H9 (cell line): ENCODE results near the gene CYTH3. TPM values are rescaled to one million over a fixed set of nuclear protein-coding genes. Genes with fewer than 3 reads are reported as not detected.

ENCODE experiments used
- DNase-seq: peaks from one replicate; pipeline ENCODE4 v3.0.0-alpha.2; 2017
- H2AFZ ChIP-seq: one replicate; pipeline ENCODE4 v1.6.1; 2013; ENCODE audit warnings: mild to moderate bottlenecking, low read length, control low read depth, moderate library complexity
- H2AK5ac ChIP-seq: 2 replicates; pipeline ENCODE4 v1.6.1; 2013; ENCODE audit warnings: low read length, control low read depth, mixed read lengths; ENCODE audit not compliant: insufficient read length
- H2BK120ac ChIP-seq: one replicate; pipeline ENCODE4 v1.6.1; 2013; ENCODE audit warnings: low read depth, mild to moderate bottlenecking, low read length, control low read depth, inconsistent platforms; ENCODE audit not compliant: poor library complexity, severe bottlenecking
- H2BK12ac ChIP-seq: 2 replicates; pipeline ENCODE4 v1.6.1; 2013; ENCODE audit warnings: low read length, control low read depth, mixed read lengths, low read depth; ENCODE audit not compliant: insufficient read length
- H2BK15ac ChIP-seq: 2 replicates; pipeline ENCODE4 v1.6.1; 2013; ENCODE audit warnings: low read depth, low read length, control low read depth
- H2BK20ac ChIP-seq: one replicate; pipeline ENCODE4 v1.6.1; 2013; ENCODE audit warnings: low read depth, mild to moderate bottlenecking, low read length, control low read depth, inconsistent platforms; ENCODE audit not compliant: poor library complexity, severe bottlenecking
- H2BK5ac ChIP-seq: 2 replicates; pipeline ENCODE4 v1.6.1; 2013; ENCODE audit warnings: low read length, control low read depth, mixed read lengths; ENCODE audit not compliant: insufficient read length
- H3K14ac ChIP-seq: 2 replicates; pipeline ENCODE4 v1.6.1; 2013; ENCODE audit warnings: low read length, control low read depth; ENCODE audit not compliant: insufficient read depth
- H3K18ac ChIP-seq: 2 replicates; pipeline ENCODE4 v1.6.1; 2013; ENCODE audit warnings: low read depth, mild to moderate bottlenecking, mixed read lengths, low read length, control low read depth; ENCODE audit not compliant: insufficient read length
- H3K23ac ChIP-seq: 2 replicates; pipeline ENCODE4 v1.6.1; 2013; ENCODE audit warnings: low read length, control low read depth, mixed read lengths, low read depth; ENCODE audit not compliant: insufficient read length
- H3K23me2 ChIP-seq: 2 replicates; pipeline ENCODE4 v1.6.1; 2013; ENCODE audit warnings: low read depth, mild to moderate bottlenecking, mixed read lengths, low read length, control low read depth; ENCODE audit not compliant: insufficient read length, poor library complexity, severe bottlenecking
- H3K27ac ChIP-seq: 2 replicates; pipeline ENCODE4 v1.5.1; 2013; ENCODE audit warnings: low read length, control low read depth, mixed read lengths, low read depth; ENCODE audit not compliant: insufficient read length
- H3K27me3 ChIP-seq: 2 replicates; pipeline ENCODE4 v1.6.1; 2013; ENCODE audit warnings: low read length, control low read depth, inconsistent platforms; ENCODE audit not compliant: insufficient read depth
- H3K4ac ChIP-seq: 2 replicates; pipeline ENCODE4 v1.6.1; 2013; ENCODE audit warnings: low read depth, mild to moderate bottlenecking, control low read depth, inconsistent platforms, low read length, moderate library complexity
- H3K4me1 ChIP-seq: 2 replicates; pipeline ENCODE4 v1.6.1; 2013; ENCODE audit warnings: low read length, control low read depth, inconsistent platforms; ENCODE audit not compliant: insufficient read depth
- H3K4me2 ChIP-seq: 2 replicates; pipeline ENCODE4 v1.6.1; 2013; ENCODE audit warnings: low read length, control low read depth, mixed read lengths; ENCODE audit not compliant: insufficient read length, insufficient read depth
- H3K56ac ChIP-seq: 2 replicates; pipeline ENCODE4 v1.6.1; 2013; ENCODE audit warnings: low read depth, mild to moderate bottlenecking, mixed read lengths, low read length, control low read depth; ENCODE audit not compliant: insufficient read length
- H3K79me1 ChIP-seq: 2 replicates; pipeline ENCODE4 v1.6.1; 2013; ENCODE audit warnings: low read depth, mild to moderate bottlenecking, moderate library complexity, low read length, control low read depth, inconsistent platforms; ENCODE audit not compliant: insufficient read depth, poor library complexity, severe bottlenecking
- H3K79me2 ChIP-seq: 2 replicates; pipeline ENCODE4 v1.6.1; 2013; ENCODE audit warnings: low read length, control low read depth, inconsistent platforms; ENCODE audit not compliant: insufficient read depth
- H3K9ac ChIP-seq: 2 replicates; pipeline ENCODE4 v1.6.1; 2013; ENCODE audit warnings: low read length, control low read depth, mixed read lengths; ENCODE audit not compliant: insufficient read length; ENCODE audit errors: extremely low read depth
- H3K9me3 ChIP-seq: one replicate; pipeline ENCODE4 v1.6.1; 2013; ENCODE audit warnings: low read depth, low read length, inconsistent platforms; ENCODE audit not compliant: control insufficient read depth
- H3T11ph ChIP-seq: one replicate; pipeline ENCODE4 v1.6.1; 2013; ENCODE audit warnings: mild to moderate bottlenecking, low read length, control low read depth, inconsistent platforms
- H4K20me1 ChIP-seq: one replicate; pipeline ENCODE4 v1.6.1; 2013; ENCODE audit not compliant: control insufficient read depth, insufficient read length, insufficient read depth
- H4K5ac ChIP-seq: 2 replicates; pipeline ENCODE4 v1.6.1; 2013; ENCODE audit warnings: low read depth, mild to moderate bottlenecking, mixed read lengths, low read length, control low read depth; ENCODE audit not compliant: insufficient read length
- H4K8ac ChIP-seq: replicated peaks from 2 replicates; pipeline ENCODE4 v1.6.1; 2013; ENCODE audit warnings: low read length, control low read depth, mixed read lengths, low read depth; ENCODE audit not compliant: insufficient read length
- H4K91ac ChIP-seq: 2 replicates; pipeline ENCODE4 v1.6.1; 2013; ENCODE audit warnings: low read depth, mild to moderate bottlenecking, moderate library complexity, mixed read lengths, low read length, control low read depth; ENCODE audit not compliant: insufficient read length
- H3K27ac Mint-ChIP-seq, 3 experiments: 2 replicates in 2 of 3; 3 replicates in 1 of 3; pipeline ENCODE4 v1.8.0; 2020 to 2021; ENCODE audit warnings: mixed read lengths in 3 of 3, mild to moderate bottlenecking in 1 of 3, moderate library complexity in 1 of 3
- H3K27me3 Mint-ChIP-seq: 2 replicates; pipeline ENCODE4 v1.8.0; 2021; ENCODE audit warnings: low read depth, mild to moderate bottlenecking, moderate library complexity, mixed read lengths
- H3K36me3 Mint-ChIP-seq, 3 experiments: 2 replicates in 2 of 3; 3 replicates in 1 of 3; pipeline ENCODE4 v1.8.0; 2020 to 2021; ENCODE audit warnings: low read depth in 3 of 3, mixed read lengths in 3 of 3; ENCODE audit not compliant: insufficient read depth in 1 of 3
- H3K4me1 Mint-ChIP-seq, 2 experiments: 2 replicates each; pipeline ENCODE4 v1.8.0; 2020; ENCODE audit warnings: mixed read lengths in 2 of 2
- H3K4me3 Mint-ChIP-seq, 2 experiments: 2 replicates in 1 of 2; 3 replicates in 1 of 2; pipeline ENCODE4 v1.8.0; 2020 to 2021; ENCODE audit warnings: mild to moderate bottlenecking in 2 of 2, mixed read lengths in 2 of 2, moderate library complexity in 1 of 2
- H3K9me3 Mint-ChIP-seq, 2 experiments: 2 replicates in 1 of 2; 3 replicates in 1 of 2; pipeline ENCODE4 v1.8.0; 2020; ENCODE audit warnings: mild to moderate bottlenecking in 2 of 2, mixed read lengths in 2 of 2, moderate library complexity in 1 of 2
- CTCF ChIP-seq: fragments of 200-600 bp; sonication (generic); conservative IDR thresholded peaks from 3 replicates; pipeline ENCODE4 v1.8.0; 2021; ENCODE audit warnings: antibody characterized with exemption, mild to moderate bottlenecking
- WGBS: extraction: QIAGEN DNeasy Blood & Tissue Kit; methylation state at CpG from one replicate; pipeline ENCODE4 v1.1.7; 2013; ENCODE audit warnings: missing lambda C conversion rate, low lambda C conversion rate, mixed read lengths; ENCODE audit not compliant: insufficient read length; ENCODE audit errors: extremely low coverage; 5-methylcytosine and 5-hydroxymethylcytosine counted together
- total RNA-seq: library from RNA; stranded (reverse); gene quantifications from 2 replicates; pipeline ENCODE4 v1.2.1, GENCODE V29; 2021

Gene CYTH3
- total RNA-seq, 1 experiment from 2014 or later = 12.3 TPM

DNA sequence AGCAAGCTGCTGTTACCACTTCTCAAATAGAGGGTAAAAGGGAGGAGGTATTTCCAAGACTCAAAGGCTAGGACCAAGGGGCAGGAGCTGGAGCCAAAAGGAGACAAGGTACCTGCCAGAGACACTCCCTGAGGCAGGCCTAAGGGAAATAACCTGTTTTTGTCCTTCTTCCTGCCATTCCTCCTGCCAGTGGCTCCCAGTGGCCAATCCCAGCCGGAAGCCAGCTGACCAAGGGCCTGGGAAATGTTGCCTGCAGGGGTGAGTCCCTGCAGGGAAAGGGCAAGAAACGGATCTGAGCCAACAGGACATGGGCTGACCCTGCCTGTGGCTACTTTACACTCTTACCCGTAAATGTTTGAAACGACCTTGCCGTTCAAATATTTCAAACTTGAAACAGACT, 3.5 kb downstream of the CYTH3 start:
- H2BK15ac ChIP-seq = no peak overlapping the region
- TF ChIP-seq CTCF = no peak
- H3K56ac ChIP-seq = no peak overlapping the region
- H2AFZ ChIP-seq = no peak overlapping the region
- Mint-ChIP-seq H3K4me1 (peaks cover 31 to 32% of the 10 kb centered on the region in 2 experiments), H3K9me3 (no peaks in the 10 kb centered on the region), H3K27me3 (peaks cover 22% of the 10 kb centered on the region), H3K27ac (no peak overlapping the region), H3K36me3 (no peaks in the 10 kb centered on the region), H3K4me3 (no peak overlapping the region)
- no peak overlapping the region for H3K27ac ChIP-seq
- no peak overlapping the region for H4K5ac ChIP-seq
- no peak overlapping the region for H3K23ac ChIP-seq
- peaks cover 3% of the 10 kb centered on the region for H4K20me1 ChIP-seq
- H3K9ac ChIP-seq = no peak overlapping the region
- no peaks in the 10 kb centered on the region for H3K79me1 ChIP-seq
- no peak overlapping the region for H2BK5ac ChIP-seq
- no peak overlapping the region for H3K18ac ChIP-seq
- no peak overlapping the region for H2BK120ac ChIP-seq
- H2BK20ac ChIP-seq = no peak overlapping the region
- no CpG with 5 or more reads among the region's 5 CpGs for whole genome bisulfite sequencing
- H3T11ph ChIP-seq = no peak overlapping the region
- H4K91ac ChIP-seq = no peak overlapping the region
- H3K79me2 ChIP-seq = peaks cover 5% of the 10 kb centered on the region; the same call in 1 of the 2 replicates
- peaks cover 15% of the 10 kb centered on the region for H3K23me2 ChIP-seq
- DNase-seq = peak; percentile 50
- peaks cover 6% of the 10 kb centered on the region; the same call in 1 of the 2 replicates for H3K4me1 ChIP-seq
- no peaks in the 10 kb centered on the region for H3K9me3 ChIP-seq
- no peak overlapping the region for H4K8ac ChIP-seq
- no peak overlapping the region for H3K14ac ChIP-seq
- H3K27me3 ChIP-seq = no peaks in the 10 kb centered on the region; the same call in 1 of the 2 replicates
- no peak overlapping the region for H2BK12ac ChIP-seq
- no peak overlapping the region for H3K4me2 ChIP-seq
- no peak overlapping the region for H3K4ac ChIP-seq
- no peak overlapping the region for H2AK5ac ChIP-seq
